ENCODE data around the gene SORCS2.

DNA sequence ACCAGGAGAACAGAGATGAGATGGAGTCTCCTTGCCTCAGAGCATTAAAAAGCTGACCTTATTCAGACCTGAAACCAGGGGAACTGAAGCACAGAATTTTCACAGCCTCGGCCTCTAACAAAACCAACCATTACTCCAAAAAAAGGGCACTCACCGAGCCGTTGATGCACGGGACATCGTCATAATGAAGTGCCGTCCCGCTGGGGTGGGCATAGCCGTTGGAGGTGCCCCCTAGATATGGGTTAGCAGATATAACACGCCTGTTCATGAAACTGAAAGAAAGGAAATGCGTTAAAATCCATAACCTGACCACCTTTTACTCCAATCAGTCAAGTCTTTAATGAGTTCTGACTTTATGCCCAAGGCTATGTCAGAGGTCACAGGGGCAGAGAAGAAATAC is 593.7 kb downstream of the SORCS2 start:
- TF ChIP-seq, protein P1, sequence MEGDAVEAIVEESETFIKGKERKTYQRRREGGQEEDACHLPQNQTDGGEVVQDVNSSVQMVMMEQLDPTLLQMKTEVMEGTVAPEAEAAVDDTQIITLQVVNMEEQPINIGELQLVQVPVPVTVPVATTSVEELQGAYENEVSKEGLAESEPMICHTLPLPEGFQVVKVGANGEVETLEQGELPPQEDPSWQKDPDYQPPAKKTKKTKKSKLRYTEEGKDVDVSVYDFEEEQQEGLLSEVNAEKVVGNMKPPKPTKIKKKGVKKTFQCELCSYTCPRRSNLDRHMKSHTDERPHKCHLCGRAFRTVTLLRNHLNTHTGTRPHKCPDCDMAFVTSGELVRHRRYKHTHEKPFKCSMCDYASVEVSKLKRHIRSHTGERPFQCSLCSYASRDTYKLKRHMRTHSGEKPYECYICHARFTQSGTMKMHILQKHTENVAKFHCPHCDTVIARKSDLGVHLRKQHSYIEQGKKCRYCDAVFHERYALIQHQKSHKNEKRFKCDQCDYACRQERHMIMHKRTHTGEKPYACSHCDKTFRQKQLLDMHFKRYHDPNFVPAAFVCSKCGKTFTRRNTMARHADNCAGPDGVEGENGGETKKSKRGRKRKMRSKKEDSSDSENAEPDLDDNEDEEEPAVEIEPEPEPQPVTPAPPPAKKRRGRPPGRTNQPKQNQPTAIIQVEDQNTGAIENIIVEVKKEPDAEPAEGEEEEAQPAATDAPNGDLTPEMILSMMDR (IDR thresholded peaks at IDR 0.05; ENCODE audit: low read depth, low read length), result no peak
- TF ChIP-seq, protein P2, sequence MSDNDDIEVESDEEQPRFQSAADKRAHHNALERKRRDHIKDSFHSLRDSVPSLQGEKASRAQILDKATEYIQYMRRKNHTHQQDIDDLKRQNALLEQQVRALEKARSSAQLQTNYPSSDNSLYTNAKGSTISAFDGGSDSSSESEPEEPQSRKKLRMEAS (IDR thresholded peaks at IDR 0.05; ENCODE audit: low read depth, low read length), result no peak
